ENCODE results near the gene PLA2G5. TPM values are rescaled to one million over a fixed set of nuclear protein-coding genes. Genes with fewer than 3 reads are reported as not detected.

Gene PLA2G5, protein sequence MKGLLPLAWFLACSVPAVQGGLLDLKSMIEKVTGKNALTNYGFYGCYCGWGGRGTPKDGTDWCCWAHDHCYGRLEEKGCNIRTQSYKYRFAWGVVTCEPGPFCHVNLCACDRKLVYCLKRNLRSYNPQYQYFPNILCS
- not detected in 2 replicates for total RNA-seq (2012; rRNA removed)
- not detected in 2 replicates for polyA plus RNA-seq (2012; rRNA removed)
- polyA plus RNA-seq (2012; cell fraction: cytosol; rRNA removed): 0.07 and 0.15 TPM in 2 replicates
- polyA plus RNA-seq (2012; cell fraction: nucleus; rRNA removed; ENCODE audit: low replicate concordance): not detected in 2 replicates
- Bru-seq, nascent RNA: not detected
- not detected for BruChase-seq, experiment 1, labeled RNA remaining after a 6-hour chase
- not detected for BruChase-seq, experiment 2, labeled RNA remaining after a 2-hour chase
- long read RNA-seq: 0 reads

- H3K4ac ChIP-seq (ENCODE audit: low read depth, low read length): no peak within 1 kb of the TSS
- H3K27ac ChIP-seq (ENCODE audit: insufficient read depth, low read length): no peak within 1 kb of the TSS
- H2BK15ac ChIP-seq (ENCODE audit: low read depth, low read length): no peak within 1 kb of the TSS
- peak; percentile 40; the same call in 1 of the 2 replicates for ATAC-seq (ENCODE audit: low read depth)
- no peak within 1 kb of the TSS for H4K8ac ChIP-seq (ENCODE audit: low read depth in 2 of 2, low read length in 2 of 2)
- H2BK5ac ChIP-seq (ENCODE audit: low read depth, low read length, poor library complexity, severe bottlenecking): no peak within 1 kb of the TSS
- 0 out of 2 replicates have a peak, but pooled peaks cover 2% of the 10 kb centered on the region for H3K4me1 ChIP-seq (ENCODE audit: control insufficient read depth, insufficient read depth, low read length)
- H4K20me1 ChIP-seq (ENCODE audit: insufficient read depth, low read length): no peaks in the 10 kb centered on the region
- H3K4me3 ChIP-seq (ENCODE audit: insufficient read depth, low read depth, low read length): no peak within 1 kb of the TSS
- H2BK120ac ChIP-seq (ENCODE audit: low read depth, low read length): no peak within 1 kb of the TSS
- no peak within 1 kb of the TSS for H3K9ac ChIP-seq (ENCODE audit: low read depth, low read length)
- intact Hi-C loops (cut with micrococcal nuclease): no loop called here
- peak; percentile 18 for DNase-seq
- H3K36me3 ChIP-seq (ENCODE audit: control insufficient read depth, insufficient read depth, low read length): no peaks in the 10 kb centered on the region
- ChIA-PET POLR2A (ENCODE audit: unreplicated experiment) (no interaction called here), CTCF (no interaction called here)
- no peak within 1 kb of the TSS for H3K56ac ChIP-seq (ENCODE audit: extremely low read depth, insufficient read depth, low read length)
- H3K27me3 ChIP-seq (ENCODE audit: control insufficient read depth, insufficient read depth, low read length): no peaks in the 10 kb centered on the region
- no peak within 1 kb of the TSS for H3K14ac ChIP-seq (replicated peaks; ENCODE audit: low read depth, low read length)
- H2AK9ac ChIP-seq (replicated peaks; ENCODE audit: low read depth, low read length, poor library complexity): no peak within 1 kb of the TSS
- H2AFZ ChIP-seq (replicated peaks; ENCODE audit: low read length, poor library complexity): peak within 1 kb of the TSS; percentile 39
- no peaks in the 10 kb centered on the region for H3K9me3 ChIP-seq (ENCODE audit: control insufficient read depth, insufficient read depth, low read length)
- H3K79me1 ChIP-seq (ENCODE audit: low read depth in 1 of 2, low read length in 2 of 2): no peaks in the 10 kb centered on the region
- no peaks in the 10 kb centered on the region for H3K9me1 ChIP-seq (ENCODE audit: insufficient read depth, low read length)
- no peak within 1 kb of the TSS for H2AK5ac ChIP-seq (ENCODE audit: low read depth, low read length)
- TF ChIP-seq RFX5 (IDR thresholded peaks at IDR 0.05; ENCODE audit: low read depth, low read length) (no peak), SMC3 (IDR thresholded peaks at IDR 0.05; ENCODE audit: low read depth, low read length) (no peak), FOS (IDR thresholded peaks at IDR 0.05; ENCODE audit: low read depth, low read length) (no peak), MAFK (IDR thresholded peaks at IDR 0.05; ENCODE audit: low read depth, low read length) (no peak), POLR2A (IDR thresholded peaks at IDR 0.05; ENCODE audit: low read depth, low read length) (no peak), MAZ (IDR thresholded peaks at IDR 0.05; ENCODE audit: borderline replicate concordance, low read depth, low read length) (no peak), ELK1 (IDR thresholded peaks at IDR 0.05; ENCODE audit: borderline replicate concordance, low read depth, low read length) (no peak), BHLHE40 (IDR thresholded peaks at IDR 0.05; ENCODE audit: low read depth, low read length) (no peak), CEBPB (IDR thresholded peaks at IDR 0.05; ENCODE audit: low read depth, low read length) (no peak), MXI1 (IDR thresholded peaks at IDR 0.05; ENCODE audit: borderline replicate concordance, low read depth, low read length) (no peak), CHD1 (IDR thresholded peaks at IDR 0.05; ENCODE audit: low read depth, low read length) (no peak), RAD21 (IDR thresholded peaks at IDR 0.05; ENCODE audit: low read length) (no peak), NFE2L2 (IDR thresholded peaks at IDR 0.05; ENCODE audit: low read depth, low read length) (no peak)
- TF ChIP-seq, protein P1, sequence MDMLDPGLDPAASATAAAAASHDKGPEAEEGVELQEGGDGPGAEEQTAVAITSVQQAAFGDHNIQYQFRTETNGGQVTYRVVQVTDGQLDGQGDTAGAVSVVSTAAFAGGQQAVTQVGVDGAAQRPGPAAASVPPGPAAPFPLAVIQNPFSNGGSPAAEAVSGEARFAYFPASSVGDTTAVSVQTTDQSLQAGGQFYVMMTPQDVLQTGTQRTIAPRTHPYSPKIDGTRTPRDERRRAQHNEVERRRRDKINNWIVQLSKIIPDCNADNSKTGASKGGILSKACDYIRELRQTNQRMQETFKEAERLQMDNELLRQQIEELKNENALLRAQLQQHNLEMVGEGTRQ (IDR thresholded peaks at IDR 0.05; ENCODE audit: low read depth, low read length): no peak
- TF ChIP-seq, protein P2, sequence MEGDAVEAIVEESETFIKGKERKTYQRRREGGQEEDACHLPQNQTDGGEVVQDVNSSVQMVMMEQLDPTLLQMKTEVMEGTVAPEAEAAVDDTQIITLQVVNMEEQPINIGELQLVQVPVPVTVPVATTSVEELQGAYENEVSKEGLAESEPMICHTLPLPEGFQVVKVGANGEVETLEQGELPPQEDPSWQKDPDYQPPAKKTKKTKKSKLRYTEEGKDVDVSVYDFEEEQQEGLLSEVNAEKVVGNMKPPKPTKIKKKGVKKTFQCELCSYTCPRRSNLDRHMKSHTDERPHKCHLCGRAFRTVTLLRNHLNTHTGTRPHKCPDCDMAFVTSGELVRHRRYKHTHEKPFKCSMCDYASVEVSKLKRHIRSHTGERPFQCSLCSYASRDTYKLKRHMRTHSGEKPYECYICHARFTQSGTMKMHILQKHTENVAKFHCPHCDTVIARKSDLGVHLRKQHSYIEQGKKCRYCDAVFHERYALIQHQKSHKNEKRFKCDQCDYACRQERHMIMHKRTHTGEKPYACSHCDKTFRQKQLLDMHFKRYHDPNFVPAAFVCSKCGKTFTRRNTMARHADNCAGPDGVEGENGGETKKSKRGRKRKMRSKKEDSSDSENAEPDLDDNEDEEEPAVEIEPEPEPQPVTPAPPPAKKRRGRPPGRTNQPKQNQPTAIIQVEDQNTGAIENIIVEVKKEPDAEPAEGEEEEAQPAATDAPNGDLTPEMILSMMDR (conservative IDR thresholded peaks at IDR 0.05; ENCODE audit: low read depth, low read length): no peak
- H3K18ac ChIP-seq (ENCODE audit: low read depth, low read length): no peak within 1 kb of the TSS
- no peak within 1 kb of the TSS for H4K91ac ChIP-seq (ENCODE audit: insufficient read depth, low read depth, low read length)
- no peak within 1 kb of the TSS for H4K5ac ChIP-seq (ENCODE audit: low read depth, low read length)
- BruUV-seq (replicated peaks): no TSS peak
- no peak within 1 kb of the TSS for H3K23ac ChIP-seq (ENCODE audit: low read depth, low read length)
- no peak within 1 kb of the TSS for H3K4me2 ChIP-seq (ENCODE audit: low read depth, low read length)
- dilution Hi-C loops (cut with HindIII; ENCODE audit: low sequenced_read_pairs, unreplicated experiment): no loop called here
- no CpG with 5 or more reads among the region's 7 CpGs for WGBS, 2 experiments (ENCODE audit: extremely low coverage in 2 of 2, insufficient read length in 1 of 2)
- in situ Hi-C loops (cut with MboI; ENCODE audit: low sequenced_read_pairs): no loop called here
- H2BK20ac ChIP-seq (ENCODE audit: low read depth, low read length): no peak within 1 kb of the TSS
These were observed at the start of gene PLA2G5 for GRCh38 chr1:20069874-20070273. Gene PLA2G5, plus strand, starts transcription at chr1:20070194. Its CDS starts 14,637 bp downstream, at chr1:20084831.

Data from IMR-90 (cell line).